Natural killer cell (primary cell): ENCODE results near the gene FEM1A. TPM values are rescaled to one million over a fixed set of nuclear protein-coding genes. Genes with fewer than 3 reads are reported as not detected.
"Not testable (repeated sequence)": the region's sequence is repeated elsewhere in the genome, so short reads cannot be mapped to it uniquely, and the experiment has no call there.

Experiments
- ATAC-seq, 3 donors: fragments of 150-1000 bp in 2 of 3; fragments of 200-7000 bp in 1 of 3; cut with Tn5 transposase; 1 replicate in 1 of 3; 2 replicates in 2 of 3; pipeline ENCODE4 v1.10.0; 2021; ENCODE audit warnings: mild to moderate bottlenecking in 2 of 3, moderate library complexity in 2 of 3
- DNase-seq, 2 donors: peaks; one replicate each; pipeline versions ENCODE4 v3.0.0 to v3.0.0-alpha.2; 2013 to 2021; ENCODE audit warnings: mixed read lengths in 1 of 2
- H3K27ac ChIP-seq: one replicate; pipeline ENCODE4 v1.5.1; 2013; ENCODE audit warnings: mild to moderate bottlenecking, low read length
- H3K27me3 ChIP-seq: one replicate; pipeline ENCODE4 v1.6.1; 2013; ENCODE audit warnings: low read length; ENCODE audit not compliant: control insufficient read depth, insufficient read depth
- H3K36me3 ChIP-seq: one replicate; pipeline ENCODE4 v1.6.1; 2013; ENCODE audit warnings: low read length; ENCODE audit not compliant: control insufficient read depth, insufficient read depth
- H3K4me1 ChIP-seq: one replicate; pipeline ENCODE4 v1.6.1; 2013; ENCODE audit warnings: low read length; ENCODE audit not compliant: control insufficient read depth, insufficient read depth
- H3K4me3 ChIP-seq: one replicate; pipeline ENCODE4 v1.5.1; 2013; ENCODE audit warnings: low read length
- H3K9me3 ChIP-seq: one replicate; pipeline ENCODE4 v1.6.1; 2013; ENCODE audit warnings: low read length; ENCODE audit not compliant: control insufficient read depth, insufficient read depth
- H3K27ac Mint-ChIP-seq, 2 donors: one replicate each; pipeline ENCODE4 v1.8.0; 2022; ENCODE audit warnings: mild to moderate bottlenecking in 2 of 2, mixed read lengths in 2 of 2, moderate library complexity in 1 of 2
- H3K27me3 Mint-ChIP-seq, 2 donors: one replicate each; pipeline ENCODE4 v1.8.0; 2022; ENCODE audit warnings: low read depth in 2 of 2, mixed read lengths in 2 of 2
- H3K36me3 Mint-ChIP-seq: one replicate; pipeline ENCODE4 v1.8.0; 2022; ENCODE audit warnings: mixed read lengths
- H3K4me1 Mint-ChIP-seq, 2 donors: one replicate each; pipeline ENCODE4 v1.8.0; 2022; ENCODE audit warnings: mixed read lengths in 2 of 2
- H3K4me3 Mint-ChIP-seq: one replicate; pipeline ENCODE4 v1.8.0; 2022; ENCODE audit warnings: mild to moderate bottlenecking, moderate library complexity, mixed read lengths
- H3K9me3 Mint-ChIP-seq, 2 donors: one replicate each; pipeline ENCODE4 v1.8.0; 2022; ENCODE audit warnings: mixed read lengths in 2 of 2
- CTCF ChIP-seq: fragments of 200-600 bp; IDR thresholded peaks from one replicate; pipeline ENCODE4 v1.8.0; 2022; ENCODE audit warnings: antibody characterized with exemption
- WGBS: methylation state at CpG from one replicate; pipeline ENCODE4 v1.1.7; 2013; ENCODE audit warnings: missing lambda C conversion rate; ENCODE audit not compliant: insufficient coverage; 5-methylcytosine and 5-hydroxymethylcytosine counted together
- intact Hi-C: fragments of 100-400 bp; cut with micrococcal nuclease; formaldehyde crosslinking; loops from one replicate; pipeline ENCODE4 v1.14.2; 2022
- total RNA-seq, 4 donors: library from RNA; stranded (reverse); fragments of 120-200 nt in 1 of 4; gene quantifications; one replicate each; pipeline versions ENCODE4 v1.2.3 to v1.2.4, GENCODE V29; 2013 to 2022

Gene FEM1A
- 10 to 100 TPM; 11.0 to 13.9 (median 13.7) TPM for total RNA-seq
- total RNA-seq (2013): 9.4 TPM

GRCh38 chr19:4791183-4792018 is at the start of gene FEM1A:
Gene FEM1A, plus strand, starts transcription at chr19:4791734. Its CDS starts 121 bp downstream, at chr19:4791855.
- no peaks in the 10 kb centered on the region for H3K27me3 Mint-ChIP-seq
- H3K27me3 ChIP-seq: no peaks in the 10 kb centered on the region
- H3K36me3 Mint-ChIP-seq: no peaks in the 10 kb centered on the region
- no peaks in the 10 kb centered on the region for H3K9me3 ChIP-seq
- peak; percentile 98 for TF ChIP-seq CTCF
- H3K9me3 Mint-ChIP-seq: no peaks in the 10 kb centered on the region
- H3K4me3 Mint-ChIP-seq: peak within 1 kb of the TSS; percentile 95
- WGBS: under 1% methylated on average over 80 of the region's 80 CpGs
- H3K4me1 Mint-ChIP-seq: peaks cover 6 to 21% of the 10 kb centered on the region in 2 donors
- peaks cover 34% of the 10 kb centered on the region for H3K4me1 ChIP-seq
- DNase-seq (peak; percentile 97 to 100), ATAC-seq (peak; percentile 91 to 98 (median 91))
- intact Hi-C loops: loop anchor here (1.0 to 2.0 kb wide), 3 partner anchors 59 to 177 kb away; partner anchors contain the start of gene KDM4B
- peak within 1 kb of the TSS; percentile 88 for H3K27ac Mint-ChIP-seq
- H3K27ac ChIP-seq: peak within 1 kb of the TSS; percentile 84
- H3K4me3 ChIP-seq: peak within 1 kb of the TSS; percentile 76
- H3K36me3 ChIP-seq: peaks cover 33% of the 10 kb centered on the region

- no peak overlapping the region for H3K27ac ChIP-seq
Observed at GRCh38 chr19:4742723-4743646, 48.5 kb upstream of the FEM1A start.

DNA sequence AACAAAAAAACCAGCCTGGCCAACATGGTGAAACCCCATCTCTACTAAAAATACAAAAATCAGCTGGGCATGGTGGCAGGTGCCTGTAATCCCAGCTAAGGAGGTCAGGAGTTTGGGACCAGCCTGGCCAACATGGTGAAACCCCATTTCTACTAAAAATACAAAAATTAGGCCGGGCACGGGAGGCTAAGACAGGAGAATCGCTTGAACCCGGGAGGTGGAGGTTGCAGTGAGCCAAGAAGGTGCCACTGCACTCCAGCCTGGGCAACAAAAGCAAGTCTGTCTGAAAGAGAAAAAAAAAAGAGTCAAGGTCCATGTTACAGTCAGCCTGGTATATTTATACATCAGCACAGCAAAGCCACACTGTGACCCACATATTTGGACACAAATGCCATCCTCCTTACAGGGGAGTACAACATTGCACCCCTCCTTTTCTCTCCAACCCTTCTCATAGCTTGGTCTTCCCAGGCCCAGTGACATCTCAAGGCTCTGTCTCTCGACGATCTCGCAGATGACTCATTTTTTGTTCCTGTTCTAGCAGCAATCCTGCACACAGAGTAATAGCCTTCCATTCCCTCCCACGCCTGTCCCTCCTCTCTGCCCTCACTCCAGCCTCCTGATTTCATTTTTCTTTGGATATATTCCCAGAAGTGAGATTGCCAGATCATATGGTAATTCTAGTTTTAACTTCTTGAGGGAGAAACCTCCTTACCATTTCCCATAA is 46.9 kb upstream of the FEM1A start:
- Histone ChIP-seq H3K4me1 (no peaks in the 10 kb centered on the region), H3K4me3 (no peak overlapping the region), H3K36me3 (no peaks in the 10 kb centered on the region), H3K27ac (no peak overlapping the region), H3K9me3 (no peaks in the 10 kb centered on the region), H3K27me3 (peaks cover 5% of the 10 kb centered on the region)
- peaks cover 8 to 25% of the 10 kb centered on the region in 2 donors for H3K27me3 Mint-ChIP-seq
- no peak overlapping the region for H3K27ac Mint-ChIP-seq
- DNase-seq: no peak
- H3K4me3 Mint-ChIP-seq: no peak overlapping the region
- WGBS: 66% methylated on average over 8 of the region's 8 CpGs
- H3K9me3 Mint-ChIP-seq: no peaks in the 10 kb centered on the region
- no peaks in the 10 kb centered on the region for H3K4me1 Mint-ChIP-seq
- no peak for TF ChIP-seq CTCF
- no peak for ATAC-seq
- intact Hi-C loops: no loop called here
- H3K36me3 Mint-ChIP-seq: no peaks in the 10 kb centered on the region

More at GRCh38 chr19:4742723-4743646, 48.5 kb upstream of the FEM1A start:
- Histone ChIP-seq H3K4me3 (no peak overlapping the region), H3K9me3 (no peaks in the 10 kb centered on the region), H3K4me1 (no peaks in the 10 kb centered on the region), H3K27me3 (peaks cover 7% of the 10 kb centered on the region), H3K36me3 (no peaks in the 10 kb centered on the region)
- ATAC-seq: no peak
- Mint-ChIP-seq H3K9me3 (no peaks in the 10 kb centered on the region), H3K27me3 (peaks cover 0 to 18% of the 10 kb centered on the region in 2 donors), H3K27ac (no peak overlapping the region), H3K36me3 (no peaks in the 10 kb centered on the region), H3K4me1 (no peaks in the 10 kb centered on the region), H3K4me3 (no peak overlapping the region)
- 28% methylated on average over 12 of the region's 12 CpGs for WGBS
- intact Hi-C loops: no loop called here
- DNase-seq: no peak
- TF ChIP-seq CTCF: no peak

- H3K9me3 ChIP-seq, H3K4me3 Mint-ChIP-seq, H3K4me3 ChIP-seq, H3K27ac ChIP-seq, DNase-seq, H3K9me3 Mint-ChIP-seq, intact Hi-C loops, ATAC-seq, H3K27me3 ChIP-seq, H3K4me1 Mint-ChIP-seq, H3K27ac Mint-ChIP-seq, H3K36me3 Mint-ChIP-seq, H3K4me1 ChIP-seq, H3K36me3 ChIP-seq: not testable (repeated sequence)
- 81% methylated on average over 10 of the region's 10 CpGs for WGBS
- H3K27me3 Mint-ChIP-seq: peaks cover 8 to 28% of the 10 kb centered on the region in 2 donors
Observed at GRCh38 chr19:4745175-4745574, 46.4 kb upstream of the FEM1A start.
